ENCODE measurements around the gene CENPK.
"Not testable (repeated sequence)": the region's sequence is repeated elsewhere in the genome, so short reads cannot be mapped to it uniquely, and the experiment has no call there.

Gene CENPK

GRCh38 chr5:65506961-65507360 lies 56.0 kb downstream of the CENPK start:
- DNase-seq, result peak; percentile 77

- DNase-seq, result no peak
These were observed 73.8 kb downstream of the CENPK start for GRCh38 chr5:65489119-65489518.

GRCh38 chr5:65488038-65488687 lies 74.8 kb downstream of the CENPK start:
- not testable (repeated sequence) for DNase-seq

GRCh38 chr5:65486803-65487202 lies 76.2 kb downstream of the CENPK start:
- not testable (repeated sequence) for DNase-seq

GRCh38 chr5:65485405-65485804 lies 77.6 kb downstream of the CENPK start:
- DNase-seq, result no peak

GRCh38 chr5:65483546-65484346 lies 79.2 kb downstream of the CENPK start:
- peak; percentile 78 for DNase-seq

- DNase-seq, result peak; percentile 76
These were observed 80.0 kb downstream of the CENPK start for GRCh38 chr5:65482736-65483545.

- peak; percentile 67 for DNase-seq
These were observed 80.7 kb downstream of the CENPK start for GRCh38 chr5:65482296-65482735.

- peak; percentile 98 for DNase-seq
These were observed 81.2 kb downstream of the CENPK start, which contains the start of gene ADAMTS6 for GRCh38 chr5:65481635-65482295. TSS of gene ADAMTS6 (minus strand) at chr5:65481920. CDS start at chr5:65473673, 8,247 bp downstream.

- no peak for DNase-seq
These were observed 81.8 kb downstream of the CENPK start for GRCh38 chr5:65481171-65481581.

GRCh38 chr5:65480306-65480865 lies 82.6 kb downstream of the CENPK start:
- DNase-seq, result peak; percentile 93

GRCh38 chr5:65479527-65479926 lies 83.4 kb downstream of the CENPK start:
- DNase-seq, result no peak

- no peak for DNase-seq
These were observed 84.6 kb downstream of the CENPK start for GRCh38 chr5:65478336-65478735.

- DNase-seq, result no peak
These were observed 87.1 kb downstream of the CENPK start for GRCh38 chr5:65475895-65476294.

- DNase-seq, result no peak
These were observed 87.6 kb downstream of the CENPK start for GRCh38 chr5:65475336-65475735.

GRCh38 chr5:65474130-65474711 lies 88.7 kb downstream of the CENPK start:
- DNase-seq, result no peak

- DNase-seq, result peak; percentile 28
These were observed 94.3 kb downstream of the CENPK start for GRCh38 chr5:65468633-65469032.

All from fibroblast of skin of scalp (primary cell).